Gastrocnemius medialis (tissue), 4 donors: ENCODE measurements around the gene TMSB4X. TPM values are rescaled to one million over a fixed set of nuclear protein-coding genes. Genes with fewer than 3 reads are reported as not detected.
A peak's percentile ranks its signal among the peaks of the same experiment; 100 is the strongest.

Source experiments
- ATAC-seq, 2 donors: fragments of 150-250 bp; one replicate each; pipeline ENCODE4 v1.9.1; 2016
- DNase-seq, 2 donors: peaks; one replicate each; pipeline ENCODE4 v3.0.0-alpha.2; 2019
- H3K27ac ChIP-seq, 4 donors: fragments of 200-600 bp; sonication (generic); 1 replicate in 1 of 4; 2 replicates in 3 of 4; pipeline ENCODE4 v1.5.1; 2016 to 2018; ENCODE audit warnings: mild to moderate bottlenecking in 2 of 4, moderate library complexity in 1 of 4
- H3K27me3 ChIP-seq, 3 donors: fragments of 200-600 bp; sonication (generic) in 2 of 3; 1 replicate in 1 of 3; 2 replicates in 2 of 3; pipeline versions ENCODE4 v1.5.1 to v1.6.0; 2016 to 2019; ENCODE audit warnings: mild to moderate bottlenecking in 1 of 3, moderate library complexity in 1 of 3
- H3K36me3 ChIP-seq, 2 donors: fragments of 200-600 bp; sonication (generic) in 1 of 2; one replicate each; pipeline ENCODE4 v1.5.1; 2017 to 2018
- H3K4me1 ChIP-seq, 2 donors: fragments of 200-600 bp; sonication (generic) in 1 of 2; one replicate each; pipeline ENCODE4 v1.5.1; 2016 to 2017; ENCODE audit warnings: mild to moderate bottlenecking in 2 of 2
- H3K4me3 ChIP-seq, 4 donors: fragments of 200-600 bp; sonication (generic) in 3 of 4; 1 replicate in 1 of 4; 2 replicates in 3 of 4; pipeline ENCODE4 v1.5.1; 2016 to 2019; ENCODE audit warnings: mild to moderate bottlenecking in 2 of 4
- H3K9me3 ChIP-seq, 3 donors: fragments of 200-600 bp; sonication (generic) in 2 of 3; 1 replicate in 1 of 3; 2 replicates in 2 of 3; pipeline ENCODE4 v1.5.1; 2016 to 2019
- CTCF ChIP-seq, 5 experiments: fragments of 450-650 bp in 3 of 5; fragments of 200-600 bp in 2 of 5; sonication (generic) in 2 of 5; IDR thresholded peaks in 4 of 5; conservative IDR thresholded peaks in 1 of 5; 1 replicate in 4 of 5; 2 replicates in 1 of 5; pipeline ENCODE4 v1.5.1; 2016 to 2019; ENCODE audit warnings: antibody characterized with exemption in 5 of 5, mild to moderate bottlenecking in 3 of 5, moderate library complexity in 3 of 5
- POLR2A ChIP-seq, 2 donors: fragments of 450-650 bp; IDR thresholded peaks; one replicate each; pipeline ENCODE4 v1.6.1; 2017; ENCODE audit warnings: antibody characterized with exemption in 2 of 2, mild to moderate bottlenecking in 2 of 2, moderate library complexity in 2 of 2
- in situ Hi-C, 4 donors: fragments of 200-750 bp; cut with MboI; loops; one replicate each; pipeline versions ENCODE4 v1.15.0 to v1.8.0; 2017; ENCODE audit warnings: low sequenced_read_pairs in 4 of 4
- intact Hi-C: fragments of 100-400 bp; cut with DNase I; formaldehyde crosslinking; loops from one replicate; pipeline ENCODE4 v1.15.1; 2023; ENCODE audit warnings: low total_unique reads
- total RNA-seq, 4 donors: library from RNA; depleted of rRNA; stranded (reverse); fragments of >200 nt; gene quantifications; one replicate each; pipeline versions ENCODE4 v1.1.0 to v1.2.3, GENCODE V29; 2016

Gene TMSB4X
- total RNA-seq, 4 donors from 2014 or later, result 492 to 653 (median 526) TPM

DNA sequence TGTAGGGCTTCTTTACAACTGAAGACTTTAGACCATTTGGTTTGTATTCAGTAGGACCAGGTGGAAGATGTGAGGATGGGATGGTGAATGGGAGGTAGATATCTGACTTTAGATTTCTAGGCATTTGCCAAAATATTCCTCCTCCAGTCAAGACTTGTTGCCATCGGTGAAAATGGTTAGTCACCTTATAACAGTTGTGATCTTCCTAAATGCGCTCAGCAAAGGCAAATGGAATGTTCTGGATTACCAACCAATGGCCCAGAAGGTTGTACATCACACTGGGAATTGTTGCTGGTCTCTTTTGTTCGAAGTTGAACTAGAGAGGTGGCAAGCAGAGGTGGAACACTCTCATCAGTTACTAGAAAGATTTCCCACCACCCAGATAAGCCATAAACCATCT, 33.9 kb downstream of the TMSB4X start:
- Histone ChIP-seq H3K4me3 (no peak overlapping the region), H3K27ac (no peak overlapping the region), H3K4me1 (no peaks in the 10 kb centered on the region), H3K27me3 (no peaks in the 10 kb centered on the region), H3K36me3 (no peaks in the 10 kb centered on the region), H3K9me3 (no peaks in the 10 kb centered on the region)
- DNase-seq (no peak), ATAC-seq (no peak)
- intact Hi-C loops (no loop called here), in situ Hi-C loops (no loop called here)
- no peak for TF ChIP-seq POLR2A (IDR thresholded peaks at IDR 0.05)
- TF ChIP-seq CTCF (IDR thresholded peaks at IDR 0.05 in 4 of 5, conservative IDR thresholded peaks at IDR 0.05 in 1 of 5), result no peak

- DNase-seq (no peak), ATAC-seq (no peak)
- no peaks in the 10 kb centered on the region for H3K27me3 ChIP-seq
- no peak overlapping the region for H3K27ac ChIP-seq
- intact Hi-C loops, result no loop called here
- no peak overlapping the region for H3K4me3 ChIP-seq
- H3K4me1 ChIP-seq, result no peaks in the 10 kb centered on the region
- no peaks in the 10 kb centered on the region for H3K9me3 ChIP-seq
- TF ChIP-seq CTCF (IDR thresholded peaks at IDR 0.05 in 4 of 5, conservative IDR thresholded peaks at IDR 0.05 in 1 of 5), result no peak
- no peak for TF ChIP-seq POLR2A (IDR thresholded peaks at IDR 0.05)
- H3K36me3 ChIP-seq, result no peaks in the 10 kb centered on the region
- in situ Hi-C loops, result no loop called here
These were observed 34.4 kb downstream of the TMSB4X start for GRCh38 chrX:13009273-13009672.

- in situ Hi-C loops, result no loop called here
- intact Hi-C loops, result no loop called here
- Histone ChIP-seq H3K27me3 (no peaks in the 10 kb centered on the region), H3K4me1 (no peaks in the 10 kb centered on the region), H3K27ac (no peak overlapping the region), H3K9me3 (no peaks in the 10 kb centered on the region), H3K4me3 (no peak overlapping the region), H3K36me3 (no peaks in the 10 kb centered on the region)
- DNase-seq (no peak), ATAC-seq (no peak)
- TF ChIP-seq POLR2A (IDR thresholded peaks at IDR 0.05) (no peak), CTCF (IDR thresholded peaks at IDR 0.05 in 4 of 5, conservative IDR thresholded peaks at IDR 0.05 in 1 of 5) (no peak)
These were observed 34.9 kb downstream of the TMSB4X start for GRCh38 chrX:13009844-13010243.

- peak overlapping the region in 1 of 4 donors; percentile 31 for H3K27ac ChIP-seq
- TF ChIP-seq POLR2A (IDR thresholded peaks at IDR 0.05), result no peak
- TF ChIP-seq CTCF (IDR thresholded peaks at IDR 0.05 in 4 of 5, conservative IDR thresholded peaks at IDR 0.05 in 1 of 5), result no peak
- H3K36me3 ChIP-seq, result no peaks in the 10 kb centered on the region
- in situ Hi-C loops (no loop called here), intact Hi-C loops (no loop called here)
- H3K4me1 ChIP-seq, result no peaks in the 10 kb centered on the region
- ATAC-seq (no peak), DNase-seq (no peak)
- no peaks in the 10 kb centered on the region for H3K27me3 ChIP-seq
- no peaks in the 10 kb centered on the region for H3K9me3 ChIP-seq
- no peak overlapping the region for H3K4me3 ChIP-seq
These were observed 35.6 kb downstream of the TMSB4X start for GRCh38 chrX:13010546-13010945.
